22Rv1 (cell line): ENCODE data around the gene RNF213.

Source experiments
- CTCF ChIP-seq: fragments of 450-650 bp; IDR thresholded peaks from 2 replicates; pipeline ENCODE4 v1.5.1; 2017; ENCODE audit warnings: mild to moderate bottlenecking
- ZFX ChIP-seq: fragments of 450-650 bp; IDR thresholded peaks from 2 replicates; pipeline ENCODE4 v1.6.1; 2017; ENCODE audit warnings: antibody characterized with exemption, borderline replicate concordance

GRCh38 chr17:80382956-80383355 is 122.3 kb downstream of the RNF213 start:
- no peak for TF ChIP-seq CTCF
- TF ChIP-seq ZFX: no peak
